Activated T-cell treated with anti-CD3 and anti-CD28 coated beads, Interleukin-2, amount 50 U/mL, for 72 hours (primary cell): ENCODE measurements around the gene SULT1A1. TPM values are rescaled to one million over a fixed set of nuclear protein-coding genes. Genes with fewer than 3 reads are reported as not detected.
"Not testable (repeated sequence)": the region's sequence is repeated elsewhere in the genome, so short reads cannot be mapped to it uniquely, and the experiment has no call there.

Source experiments
- ATAC-seq, 2 donors: fragments of 150-1000 bp; cut with Tn5 transposase; replicated peaks in 1 of 2; 2 replicates each; pipeline ENCODE4 v1.10.0; 2021; ENCODE audit warnings: moderate library complexity in 2 of 2, mild to moderate bottlenecking in 1 of 2
- DNase-seq, 2 donors: peaks; one replicate each; pipeline ENCODE4 v3.0.0; 2021 to 2022; ENCODE audit warnings: mixed read lengths in 1 of 2
- H3K27ac Mint-ChIP-seq: one replicate; pipeline ENCODE4 v1.8.0; 2022; ENCODE audit warnings: mild to moderate bottlenecking, moderate library complexity, mixed read lengths
- H3K27me3 Mint-ChIP-seq: one replicate; pipeline ENCODE4 v1.8.0; 2022; ENCODE audit warnings: low read depth, mixed read lengths
- H3K36me3 Mint-ChIP-seq, 2 donors: one replicate each; pipeline ENCODE4 v1.8.0; 2022; ENCODE audit warnings: mixed read lengths in 2 of 2, mild to moderate bottlenecking in 1 of 2; ENCODE audit not compliant: insufficient read depth in 2 of 2
- H3K4me1 Mint-ChIP-seq: one replicate; pipeline ENCODE4 v1.8.0; 2022; ENCODE audit warnings: low read depth, mixed read lengths
- H3K4me3 Mint-ChIP-seq, 2 donors: one replicate each; pipeline ENCODE4 v1.8.0; 2022; ENCODE audit warnings: mild to moderate bottlenecking in 2 of 2, mixed read lengths in 2 of 2, moderate library complexity in 2 of 2
- H3K9me3 Mint-ChIP-seq, 2 donors: one replicate each; pipeline ENCODE4 v1.8.0; 2022; ENCODE audit warnings: mixed read lengths in 2 of 2
- total RNA-seq, 2 donors: library from RNA; stranded (reverse); gene quantifications; one replicate each; pipeline ENCODE4 v1.2.3, GENCODE V29; 2022

SULT1A1 gene
- total RNA-seq, 2 donors from 2014 or later, result 12.7 to 18.6 TPM

GRCh38 chr16:28572696-28573510 lies 36.9 kb downstream of the SULT1A1 start:
- ATAC-seq (no peak), DNase-seq (no peak)
- no peaks in the 10 kb centered on the region for H3K9me3 Mint-ChIP-seq
- no peak overlapping the region for H3K4me3 Mint-ChIP-seq
- H3K4me1 Mint-ChIP-seq, result peaks cover 5% of the 10 kb centered on the region
- no peaks in the 10 kb centered on the region for H3K36me3 Mint-ChIP-seq
- H3K27ac Mint-ChIP-seq, result no peak overlapping the region
- H3K27me3 Mint-ChIP-seq, result no peaks in the 10 kb centered on the region

- H3K4me1 Mint-ChIP-seq, result peaks cover 5% of the 10 kb centered on the region
- DNase-seq, result no peak
- peaks cover 6 to 9% of the 10 kb centered on the region in 2 donors for H3K9me3 Mint-ChIP-seq
- ATAC-seq, result no peak
- H3K36me3 Mint-ChIP-seq, result peaks cover 11 to 18% of the 10 kb centered on the region in 2 donors
- no peak overlapping the region for H3K27ac Mint-ChIP-seq
- no peak overlapping the region for H3K4me3 Mint-ChIP-seq
- no peaks in the 10 kb centered on the region for H3K27me3 Mint-ChIP-seq
Observed at GRCh38 chr16:28569968-28570752, 39.7 kb downstream of the SULT1A1 start.

- H3K4me3 Mint-ChIP-seq, result no peak overlapping the region
- H3K36me3 Mint-ChIP-seq, result peaks cover 12 to 19% of the 10 kb centered on the region in 2 donors
- no peak for ATAC-seq
- H3K27me3 Mint-ChIP-seq, result no peaks in the 10 kb centered on the region
- no peak overlapping the region for H3K27ac Mint-ChIP-seq
- H3K4me1 Mint-ChIP-seq, result peaks cover 8% of the 10 kb centered on the region
- no peak for DNase-seq
- peaks cover 6 to 9% of the 10 kb centered on the region in 2 donors for H3K9me3 Mint-ChIP-seq
Observed at GRCh38 chr16:28569021-28569420, 40.8 kb downstream of the SULT1A1 start.

- DNase-seq (no peak), ATAC-seq (no peak)
- no peak overlapping the region for H3K4me3 Mint-ChIP-seq
- peaks cover 6% of the 10 kb centered on the region for H3K4me1 Mint-ChIP-seq
- peaks cover 12 to 19% of the 10 kb centered on the region in 2 donors for H3K36me3 Mint-ChIP-seq
- no peaks in the 10 kb centered on the region for H3K27me3 Mint-ChIP-seq
- H3K27ac Mint-ChIP-seq, result no peak overlapping the region
- H3K9me3 Mint-ChIP-seq, result peaks cover 6 to 9% of the 10 kb centered on the region in 2 donors
Observed at GRCh38 chr16:28567292-28567691, 42.6 kb downstream of the SULT1A1 start.

GRCh38 chr16:28566233-28566925 lies 43.5 kb downstream of the SULT1A1 start:
- peaks cover 12 to 19% of the 10 kb centered on the region in 2 donors for H3K36me3 Mint-ChIP-seq
- not testable (repeated sequence) for H3K4me1 Mint-ChIP-seq, DNase-seq, H3K27me3 Mint-ChIP-seq, H3K27ac Mint-ChIP-seq, H3K4me3 Mint-ChIP-seq, ATAC-seq, H3K9me3 Mint-ChIP-seq

GRCh38 chr16:28563218-28563617 lies 46.6 kb downstream of the SULT1A1 start:
- Mint-ChIP-seq H3K4me3 (no peak overlapping the region), H3K9me3 (peaks cover 6 to 9% of the 10 kb centered on the region in 2 donors), H3K27me3 (no peaks in the 10 kb centered on the region), H3K36me3 (peaks cover 17 to 32% of the 10 kb centered on the region in 2 donors), H3K4me1 (peaks cover 21% of the 10 kb centered on the region), H3K27ac (no peak overlapping the region)
- DNase-seq (no peak), ATAC-seq (no peak)

GRCh38 chr16:28562199-28562598 lies 47.6 kb downstream of the SULT1A1 start:
- peaks cover 12 to 29% of the 10 kb centered on the region in 2 donors for H3K36me3 Mint-ChIP-seq
- peaks cover 25% of the 10 kb centered on the region for H3K4me1 Mint-ChIP-seq
- peaks cover 2 to 3% of the 10 kb centered on the region in 2 donors for H3K9me3 Mint-ChIP-seq
- H3K4me3 Mint-ChIP-seq, result no peak overlapping the region
- H3K27me3 Mint-ChIP-seq, result no peaks in the 10 kb centered on the region
- ATAC-seq (no peak), DNase-seq (no peak)
- no peak overlapping the region for H3K27ac Mint-ChIP-seq

GRCh38 chr16:28561557-28562187 lies 48.2 kb downstream of the SULT1A1 start:
- Mint-ChIP-seq H3K27me3 (no peaks in the 10 kb centered on the region), H3K36me3 (peaks cover 11 to 27% of the 10 kb centered on the region in 2 donors), H3K27ac (no peak overlapping the region), H3K4me3 (no peak overlapping the region), H3K9me3 (peaks cover 2 to 3% of the 10 kb centered on the region in 2 donors), H3K4me1 (peaks cover 30% of the 10 kb centered on the region)
- ATAC-seq (no peak), DNase-seq (no peak)

- Mint-ChIP-seq H3K27me3 (no peaks in the 10 kb centered on the region), H3K27ac (no peak overlapping the region), H3K4me1 (peaks cover 49% of the 10 kb centered on the region), H3K4me3 (no peak overlapping the region), H3K36me3 (peaks cover 5 to 17% of the 10 kb centered on the region in 2 donors), H3K9me3 (no peaks in the 10 kb centered on the region)
- ATAC-seq (no peak), DNase-seq (no peak)
Observed at GRCh38 chr16:28558456-28558855, 51.4 kb downstream of the SULT1A1 start.

- Mint-ChIP-seq H3K27ac (peak overlapping the region; percentile 42), H3K4me1 (peaks cover 58% of the 10 kb centered on the region), H3K9me3 (no peaks in the 10 kb centered on the region), H3K36me3 (peaks cover 5 to 17% of the 10 kb centered on the region in 2 donors), H3K4me3 (no peak overlapping the region), H3K27me3 (no peaks in the 10 kb centered on the region)
- DNase-seq (no peak), ATAC-seq (no peak)
Observed at GRCh38 chr16:28556914-28557320, 52.9 kb downstream of the SULT1A1 start.

GRCh38 chr16:28555561-28555960 lies 54.3 kb downstream of the SULT1A1 start:
- peak; percentile 39 to 61 for ATAC-seq
- Mint-ChIP-seq H3K4me3 (peak overlapping the region; percentile 63 to 91), H3K4me1 (peaks cover 58% of the 10 kb centered on the region), H3K36me3 (peaks cover 5 to 17% of the 10 kb centered on the region in 2 donors), H3K27me3 (no peaks in the 10 kb centered on the region), H3K9me3 (no peaks in the 10 kb centered on the region), H3K27ac (peak overlapping the region; percentile 27)
- DNase-seq, result peak; percentile 12 to 19
